ENCODE data around the gene FHOD3. TPM values are rescaled to one million over a fixed set of nuclear protein-coding genes. Genes with fewer than 3 reads are reported as not detected.

FHOD3 gene
- total and polyA plus RNA-seq, 9 donors, result 27.1 to 36.8 (median 33.7) TPM

GRCh38 chr18:36321658-36322407 is 24.3 kb downstream of the FHOD3 start:
- H3K27me3 ChIP-seq (ENCODE audit: control insufficient read depth, insufficient read depth, low read length), result peaks cover 2% of the 10 kb centered on the region
- H3K4me3 ChIP-seq (ENCODE audit: low read length), result no peak overlapping the region
- H3K36me3 ChIP-seq (ENCODE audit: control insufficient read depth, insufficient read depth, low read length), result no peaks in the 10 kb centered on the region
- H3K4me1 ChIP-seq (ENCODE audit: control insufficient read depth, insufficient read depth, low read length), result no peaks in the 10 kb centered on the region
- no peaks in the 10 kb centered on the region for H3K9me3 ChIP-seq (replicated peaks; ENCODE audit: control insufficient read depth, low read depth, low read length)
- no peak for DNase-seq
- WGBS (ENCODE audit: insufficient coverage), result 58% methylated on average over 9 of the region's 10 CpGs
- H3K27ac ChIP-seq (ENCODE audit: low read length), result no peak overlapping the region

- DNase-seq, result no peak
- no peaks in the 10 kb centered on the region for H3K36me3 ChIP-seq (ENCODE audit: control insufficient read depth, insufficient read depth, low read length)
- H3K27me3 ChIP-seq (ENCODE audit: control insufficient read depth, insufficient read depth, low read length), result peaks cover 2% of the 10 kb centered on the region
- no peaks in the 10 kb centered on the region for H3K9me3 ChIP-seq (replicated peaks; ENCODE audit: control insufficient read depth, low read depth, low read length)
- H3K27ac ChIP-seq (ENCODE audit: low read length), result no peak overlapping the region
- H3K4me1 ChIP-seq (ENCODE audit: control insufficient read depth, insufficient read depth, low read length), result no peaks in the 10 kb centered on the region
- WGBS (ENCODE audit: insufficient coverage), result 100% methylated on average over 1 of the region's 1 CpG
- H3K4me3 ChIP-seq (ENCODE audit: low read length), result no peak overlapping the region
These were observed 24.9 kb downstream of the FHOD3 start for GRCh38 chr18:36322408-36322728.

GRCh38 chr18:36322734-36323133 is 25.2 kb downstream of the FHOD3 start:
- Histone ChIP-seq H3K9me3 (replicated peaks; ENCODE audit: control insufficient read depth, low read depth, low read length) (no peaks in the 10 kb centered on the region), H3K36me3 (ENCODE audit: control insufficient read depth, insufficient read depth, low read length) (no peaks in the 10 kb centered on the region), H3K27me3 (ENCODE audit: control insufficient read depth, insufficient read depth, low read length) (peaks cover 2% of the 10 kb centered on the region), H3K4me1 (ENCODE audit: control insufficient read depth, insufficient read depth, low read length) (no peaks in the 10 kb centered on the region), H3K4me3 (ENCODE audit: low read length) (no peak overlapping the region), H3K27ac (ENCODE audit: low read length) (no peak overlapping the region)
- DNase-seq, result no peak
- 71% methylated on average over 4 of the region's 4 CpGs for WGBS (ENCODE audit: insufficient coverage)

- H3K4me1 ChIP-seq (ENCODE audit: control insufficient read depth, insufficient read depth, low read length), result peaks cover 6% of the 10 kb centered on the region
- H3K36me3 ChIP-seq (ENCODE audit: control insufficient read depth, insufficient read depth, low read length), result no peaks in the 10 kb centered on the region
- peaks cover 2% of the 10 kb centered on the region for H3K27me3 ChIP-seq (ENCODE audit: control insufficient read depth, insufficient read depth, low read length)
- DNase-seq, result no peak
- no peaks in the 10 kb centered on the region for H3K9me3 ChIP-seq (replicated peaks; ENCODE audit: control insufficient read depth, low read depth, low read length)
- H3K27ac ChIP-seq (ENCODE audit: low read length), result no peak overlapping the region
- whole genome bisulfite sequencing (ENCODE audit: insufficient coverage), result no CpG with 5 or more reads among the region's 1 CpG
- H3K4me3 ChIP-seq (ENCODE audit: low read length), result no peak overlapping the region
These were observed 25.9 kb downstream of the FHOD3 start for GRCh38 chr18:36323421-36323820.

GRCh38 chr18:36325846-36326245 is 28.3 kb downstream of the FHOD3 start:
- H3K9me3 ChIP-seq (replicated peaks; ENCODE audit: control insufficient read depth, low read depth, low read length), result no peaks in the 10 kb centered on the region
- no peak overlapping the region for H3K4me3 ChIP-seq (ENCODE audit: low read length)
- H3K36me3 ChIP-seq (ENCODE audit: control insufficient read depth, insufficient read depth, low read length), result no peaks in the 10 kb centered on the region
- WGBS (ENCODE audit: insufficient coverage), result no CpG with 5 or more reads among the region's 1 CpG
- peaks cover 14% of the 10 kb centered on the region for H3K4me1 ChIP-seq (ENCODE audit: control insufficient read depth, insufficient read depth, low read length)
- H3K27ac ChIP-seq (ENCODE audit: low read length), result no peak overlapping the region
- no peak for DNase-seq
- H3K27me3 ChIP-seq (ENCODE audit: control insufficient read depth, insufficient read depth, low read length), result peaks cover 2% of the 10 kb centered on the region

- Histone ChIP-seq H3K27ac (ENCODE audit: low read length) (no peak overlapping the region), H3K9me3 (replicated peaks; ENCODE audit: control insufficient read depth, low read depth, low read length) (no peaks in the 10 kb centered on the region), H3K4me3 (ENCODE audit: low read length) (no peak overlapping the region), H3K27me3 (ENCODE audit: control insufficient read depth, insufficient read depth, low read length) (peaks cover 2% of the 10 kb centered on the region), H3K36me3 (ENCODE audit: control insufficient read depth, insufficient read depth, low read length) (no peaks in the 10 kb centered on the region), H3K4me1 (ENCODE audit: control insufficient read depth, insufficient read depth, low read length) (peaks cover 15% of the 10 kb centered on the region)
- DNase-seq, result no peak
- 89% methylated on average over 5 of the region's 6 CpGs for WGBS (ENCODE audit: insufficient coverage)
These were observed 29.3 kb downstream of the FHOD3 start for GRCh38 chr18:36326771-36327170.

- WGBS (ENCODE audit: insufficient coverage), result 77% methylated on average over 1 of the region's 5 CpGs
- Histone ChIP-seq H3K4me3 (ENCODE audit: low read length) (no peak overlapping the region), H3K27ac (ENCODE audit: low read length) (no peak overlapping the region), H3K36me3 (ENCODE audit: control insufficient read depth, insufficient read depth, low read length) (no peaks in the 10 kb centered on the region), H3K4me1 (ENCODE audit: control insufficient read depth, insufficient read depth, low read length) (peaks cover 15% of the 10 kb centered on the region), H3K9me3 (replicated peaks; ENCODE audit: control insufficient read depth, low read depth, low read length) (no peaks in the 10 kb centered on the region), H3K27me3 (ENCODE audit: control insufficient read depth, insufficient read depth, low read length) (no peaks in the 10 kb centered on the region)
- no peak for DNase-seq
These were observed 30.1 kb downstream of the FHOD3 start for GRCh38 chr18:36327352-36328316.

- WGBS (ENCODE audit: insufficient coverage), result 66% methylated on average over 3 of the region's 3 CpGs
- Histone ChIP-seq H3K27ac (ENCODE audit: low read length) (no peak overlapping the region), H3K4me1 (ENCODE audit: control insufficient read depth, insufficient read depth, low read length) (peaks cover 15% of the 10 kb centered on the region)
These were observed 30.9 kb downstream of the FHOD3 start for GRCh38 chr18:36328385-36328858.

GRCh38 chr18:36328916-36329315 is 31.4 kb downstream of the FHOD3 start:
- H3K27me3 ChIP-seq (ENCODE audit: control insufficient read depth, insufficient read depth, low read length), result no peaks in the 10 kb centered on the region
- peaks cover 15% of the 10 kb centered on the region for H3K4me1 ChIP-seq (ENCODE audit: control insufficient read depth, insufficient read depth, low read length)
- H3K4me3 ChIP-seq (ENCODE audit: low read length), result no peak overlapping the region
- no peaks in the 10 kb centered on the region for H3K9me3 ChIP-seq (replicated peaks; ENCODE audit: control insufficient read depth, low read depth, low read length)
- DNase-seq, result no peak
- H3K36me3 ChIP-seq (ENCODE audit: control insufficient read depth, insufficient read depth, low read length), result no peaks in the 10 kb centered on the region
- 78% methylated on average over 2 of the region's 6 CpGs for WGBS (ENCODE audit: insufficient coverage)
- no peak overlapping the region for H3K27ac ChIP-seq (ENCODE audit: low read length)

More at GRCh38 chr18:36328385-36328858, 30.9 kb downstream of the FHOD3 start:
- no peaks in the 10 kb centered on the region for H3K36me3 ChIP-seq (ENCODE audit: control insufficient read depth, insufficient read depth, low read length)
- no peak overlapping the region for H3K4me3 ChIP-seq (ENCODE audit: low read length)
- H3K27me3 ChIP-seq (ENCODE audit: control insufficient read depth, insufficient read depth, low read length), result no peaks in the 10 kb centered on the region
- DNase-seq, result peak; percentile 33
- H3K9me3 ChIP-seq (replicated peaks; ENCODE audit: control insufficient read depth, low read depth, low read length), result no peaks in the 10 kb centered on the region
